Fibroblast of lung (primary cell): ENCODE results near the gene TF.

Source experiments
- EZH2 ChIP-seq: IDR thresholded peaks from 2 replicates; pipeline ENCODE4 v1.5.1; 2012; ENCODE audit warnings: low read length, control low read depth, mild to moderate bottlenecking; ENCODE audit errors: missing control alignments
- TF ChIP-seq, protein P1 (sequence below), 2 donors: IDR thresholded peaks in 1 of 2; conservative IDR thresholded peaks in 1 of 2; 1 replicate in 1 of 2; 2 replicates in 1 of 2; pipeline ENCODE4 v1.5.1; 2011 to 2012; ENCODE audit warnings: low read length in 2 of 2, control low read depth in 1 of 2, inconsistent platforms in 1 of 2, low read depth in 1 of 2, mild to moderate bottlenecking in 1 of 2

DNA sequence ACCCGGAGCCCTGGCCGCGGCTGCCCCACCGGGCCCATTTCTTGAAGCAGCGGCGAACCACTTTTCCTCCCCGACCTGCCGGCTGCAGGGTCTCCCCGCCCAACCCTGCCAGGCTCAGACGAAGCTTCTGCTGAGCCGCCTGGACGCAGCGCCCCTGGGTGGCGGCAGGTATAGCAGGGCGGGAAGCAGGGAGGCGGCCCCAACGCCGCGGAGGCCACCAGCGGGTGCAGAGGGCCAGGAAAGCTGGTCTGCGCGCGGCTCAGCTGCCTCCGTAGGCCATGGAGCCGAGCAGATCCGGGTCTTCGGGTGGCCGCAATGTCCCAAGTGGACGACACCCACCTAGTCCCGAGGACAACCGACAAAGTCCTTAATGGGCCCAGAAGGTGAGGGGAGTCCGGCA lies 37.6 kb downstream of the TF start:
- TF ChIP-seq, protein P1, sequence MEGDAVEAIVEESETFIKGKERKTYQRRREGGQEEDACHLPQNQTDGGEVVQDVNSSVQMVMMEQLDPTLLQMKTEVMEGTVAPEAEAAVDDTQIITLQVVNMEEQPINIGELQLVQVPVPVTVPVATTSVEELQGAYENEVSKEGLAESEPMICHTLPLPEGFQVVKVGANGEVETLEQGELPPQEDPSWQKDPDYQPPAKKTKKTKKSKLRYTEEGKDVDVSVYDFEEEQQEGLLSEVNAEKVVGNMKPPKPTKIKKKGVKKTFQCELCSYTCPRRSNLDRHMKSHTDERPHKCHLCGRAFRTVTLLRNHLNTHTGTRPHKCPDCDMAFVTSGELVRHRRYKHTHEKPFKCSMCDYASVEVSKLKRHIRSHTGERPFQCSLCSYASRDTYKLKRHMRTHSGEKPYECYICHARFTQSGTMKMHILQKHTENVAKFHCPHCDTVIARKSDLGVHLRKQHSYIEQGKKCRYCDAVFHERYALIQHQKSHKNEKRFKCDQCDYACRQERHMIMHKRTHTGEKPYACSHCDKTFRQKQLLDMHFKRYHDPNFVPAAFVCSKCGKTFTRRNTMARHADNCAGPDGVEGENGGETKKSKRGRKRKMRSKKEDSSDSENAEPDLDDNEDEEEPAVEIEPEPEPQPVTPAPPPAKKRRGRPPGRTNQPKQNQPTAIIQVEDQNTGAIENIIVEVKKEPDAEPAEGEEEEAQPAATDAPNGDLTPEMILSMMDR (conservative IDR thresholded peaks at IDR 0.05 in 1 of 2, IDR thresholded peaks at IDR 0.05 in 1 of 2; ENCODE audit: low read depth in 1 of 2, low read length in 2 of 2) = no peak
- TF ChIP-seq EZH2 = no peak
